RWPE2 (cell line): ENCODE results near the gene ZNF423.

Source experiments
- ATAC-seq: fragments of 200-7000 bp; cut with Tn5 transposase; 3 replicates; pipeline ENCODE4 v1.9.1; 2021; ENCODE audit warnings: low read depth
- DNase-seq: peaks from one replicate; pipeline ENCODE4 v3.0.0-alpha.2; 2020; ENCODE audit warnings: low spot score
- H3K27ac ChIP-seq: fragments of 450-650 bp; 2 replicates; pipeline ENCODE4 v1.5.1; 2017; ENCODE audit warnings: mild to moderate bottlenecking; ENCODE audit not compliant: poor library complexity, severe bottlenecking
- H3K27me3 ChIP-seq: fragments of 250-450 bp; sonication (Bioruptor Pico); 2 replicates; pipeline ENCODE4 v1.5.1; 2021; ENCODE audit warnings: mild to moderate bottlenecking, moderate library complexity; ENCODE audit not compliant: insufficient read depth, poor library complexity, severe bottlenecking
- H3K36me3 ChIP-seq: fragments of 250-450 bp; sonication (Bioruptor Pico); 2 replicates; pipeline ENCODE4 v1.5.1; 2020; ENCODE audit warnings: low read depth, mild to moderate bottlenecking, moderate library complexity
- H3K4me1 ChIP-seq: fragments of 250-450 bp; sonication (Bioruptor Pico); 2 replicates; pipeline ENCODE4 v1.5.1; 2021; ENCODE audit warnings: mild to moderate bottlenecking, moderate library complexity; ENCODE audit not compliant: insufficient read depth, poor library complexity, severe bottlenecking
- H3K4me3 ChIP-seq: fragments of 250-450 bp; sonication (Bioruptor Pico); 2 replicates; pipeline ENCODE4 v1.5.1; 2021; ENCODE audit warnings: mild to moderate bottlenecking, moderate library complexity; ENCODE audit not compliant: severe bottlenecking
- H3K9me3 ChIP-seq: fragments of 250-450 bp; sonication (Bioruptor Pico); 2 replicates; pipeline ENCODE4 v1.5.1; 2021; ENCODE audit warnings: mild to moderate bottlenecking, moderate library complexity; ENCODE audit not compliant: severe bottlenecking
- TF ChIP-seq, protein P1 (sequence below): fragments of 450-650 bp; IDR thresholded peaks from one replicate; pipeline ENCODE4 v1.5.1; 2017; ENCODE audit warnings: mild to moderate bottlenecking, moderate library complexity; ENCODE audit not compliant: poor library complexity, severe bottlenecking

The ZNF423 gene

DNA sequence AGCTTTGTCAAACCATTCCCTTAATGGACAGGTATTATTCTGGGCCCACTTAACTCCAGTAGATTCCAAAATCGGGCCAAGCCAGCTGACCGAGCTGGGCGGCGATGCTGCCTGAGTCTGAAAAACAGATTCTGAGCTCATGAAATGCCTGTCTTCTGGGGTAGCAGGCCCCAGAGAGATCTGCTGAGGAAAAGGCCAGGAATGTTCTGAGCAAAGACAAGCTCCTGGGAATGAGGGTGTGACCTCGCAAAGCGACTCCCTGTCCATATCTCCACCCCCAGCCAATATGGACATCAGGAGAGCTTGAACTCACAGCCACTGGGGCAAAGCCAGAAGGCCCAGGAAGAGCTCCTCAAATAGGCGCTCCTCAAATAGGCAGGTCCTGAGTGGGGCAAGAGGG is 23.7 kb downstream of the ZNF423 start:
- TF ChIP-seq, protein P1, sequence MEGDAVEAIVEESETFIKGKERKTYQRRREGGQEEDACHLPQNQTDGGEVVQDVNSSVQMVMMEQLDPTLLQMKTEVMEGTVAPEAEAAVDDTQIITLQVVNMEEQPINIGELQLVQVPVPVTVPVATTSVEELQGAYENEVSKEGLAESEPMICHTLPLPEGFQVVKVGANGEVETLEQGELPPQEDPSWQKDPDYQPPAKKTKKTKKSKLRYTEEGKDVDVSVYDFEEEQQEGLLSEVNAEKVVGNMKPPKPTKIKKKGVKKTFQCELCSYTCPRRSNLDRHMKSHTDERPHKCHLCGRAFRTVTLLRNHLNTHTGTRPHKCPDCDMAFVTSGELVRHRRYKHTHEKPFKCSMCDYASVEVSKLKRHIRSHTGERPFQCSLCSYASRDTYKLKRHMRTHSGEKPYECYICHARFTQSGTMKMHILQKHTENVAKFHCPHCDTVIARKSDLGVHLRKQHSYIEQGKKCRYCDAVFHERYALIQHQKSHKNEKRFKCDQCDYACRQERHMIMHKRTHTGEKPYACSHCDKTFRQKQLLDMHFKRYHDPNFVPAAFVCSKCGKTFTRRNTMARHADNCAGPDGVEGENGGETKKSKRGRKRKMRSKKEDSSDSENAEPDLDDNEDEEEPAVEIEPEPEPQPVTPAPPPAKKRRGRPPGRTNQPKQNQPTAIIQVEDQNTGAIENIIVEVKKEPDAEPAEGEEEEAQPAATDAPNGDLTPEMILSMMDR, result no peak
- ATAC-seq, result no peak
- no peak for DNase-seq
- Histone ChIP-seq H3K27ac (no peak overlapping the region), H3K9me3 (no peaks in the 10 kb centered on the region), H3K36me3 (no peaks in the 10 kb centered on the region), H3K4me1 (no peaks in the 10 kb centered on the region), H3K27me3 (peaks cover 6% of the 10 kb centered on the region), H3K4me3 (no peak overlapping the region)

DNA sequence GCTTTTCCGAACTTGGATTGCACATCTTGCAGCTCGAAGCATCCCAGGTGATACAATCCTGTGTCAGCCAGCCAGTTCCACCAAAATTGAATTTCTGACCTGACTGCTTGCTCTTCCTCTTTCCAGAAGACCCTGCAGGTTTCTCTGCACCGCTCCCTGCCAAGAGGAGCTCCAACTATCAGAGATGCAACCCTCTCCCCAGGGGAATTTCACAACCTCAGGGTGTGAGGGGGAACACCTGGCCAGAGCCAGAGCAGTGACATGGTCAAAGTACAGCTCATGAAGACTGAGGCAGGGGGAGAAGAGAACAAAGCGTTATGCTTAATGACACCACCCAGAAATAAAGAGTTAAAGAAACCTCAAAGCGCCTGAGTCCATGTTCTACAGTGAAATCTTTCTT is 25.0 kb downstream of the ZNF423 start:
- Histone ChIP-seq H3K36me3 (no peaks in the 10 kb centered on the region), H3K27ac (no peak overlapping the region), H3K9me3 (no peaks in the 10 kb centered on the region), H3K4me3 (no peak overlapping the region), H3K27me3 (peaks cover 3% of the 10 kb centered on the region), H3K4me1 (no peaks in the 10 kb centered on the region)
- TF ChIP-seq, protein P1, result no peak
- DNase-seq (no peak), ATAC-seq (no peak)

DNA sequence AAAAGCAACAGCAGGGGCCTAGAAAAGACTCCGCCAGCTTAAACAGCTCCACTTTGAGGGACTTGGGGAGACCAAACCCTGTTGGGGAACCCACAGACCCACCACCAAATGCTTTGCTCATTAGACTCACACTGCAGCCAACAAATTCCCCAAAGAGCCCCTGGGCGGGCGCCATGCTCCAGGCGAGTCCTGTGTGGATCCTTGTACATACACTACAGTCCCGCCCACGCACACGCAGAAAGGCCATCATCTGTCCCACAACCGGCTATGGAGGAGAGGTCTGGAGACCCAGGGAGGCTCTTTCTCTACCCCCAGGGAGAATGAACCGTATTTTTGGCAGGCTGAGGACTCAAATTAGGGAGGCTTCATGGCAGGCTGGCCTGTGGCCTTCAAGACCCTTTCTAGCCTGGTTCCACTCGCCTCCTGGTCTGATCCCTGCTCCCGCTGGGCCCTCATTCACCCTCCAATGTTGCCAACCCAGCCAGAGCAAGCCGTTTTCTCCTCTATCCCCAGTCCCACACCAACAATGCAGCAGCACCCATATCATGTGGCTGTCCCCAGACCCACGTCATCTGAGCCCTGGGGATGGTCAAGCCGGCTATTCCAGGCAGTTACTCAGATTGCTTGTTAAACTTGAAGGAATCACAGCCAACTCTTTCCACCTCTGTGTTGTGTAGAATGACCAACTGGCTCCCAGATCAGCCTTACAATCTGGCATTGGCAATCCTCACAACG is 27.2 kb downstream of the ZNF423 start:
- H3K9me3 ChIP-seq, result no peaks in the 10 kb centered on the region
- DNase-seq (no peak), ATAC-seq (no peak)
- H3K4me3 ChIP-seq, result no peak overlapping the region
- H3K27me3 ChIP-seq, result peaks cover 3% of the 10 kb centered on the region
- H3K27ac ChIP-seq, result no peak overlapping the region
- no peaks in the 10 kb centered on the region for H3K4me1 ChIP-seq
- TF ChIP-seq, protein P1, result no peak
- H3K36me3 ChIP-seq, result no peaks in the 10 kb centered on the region

DNA sequence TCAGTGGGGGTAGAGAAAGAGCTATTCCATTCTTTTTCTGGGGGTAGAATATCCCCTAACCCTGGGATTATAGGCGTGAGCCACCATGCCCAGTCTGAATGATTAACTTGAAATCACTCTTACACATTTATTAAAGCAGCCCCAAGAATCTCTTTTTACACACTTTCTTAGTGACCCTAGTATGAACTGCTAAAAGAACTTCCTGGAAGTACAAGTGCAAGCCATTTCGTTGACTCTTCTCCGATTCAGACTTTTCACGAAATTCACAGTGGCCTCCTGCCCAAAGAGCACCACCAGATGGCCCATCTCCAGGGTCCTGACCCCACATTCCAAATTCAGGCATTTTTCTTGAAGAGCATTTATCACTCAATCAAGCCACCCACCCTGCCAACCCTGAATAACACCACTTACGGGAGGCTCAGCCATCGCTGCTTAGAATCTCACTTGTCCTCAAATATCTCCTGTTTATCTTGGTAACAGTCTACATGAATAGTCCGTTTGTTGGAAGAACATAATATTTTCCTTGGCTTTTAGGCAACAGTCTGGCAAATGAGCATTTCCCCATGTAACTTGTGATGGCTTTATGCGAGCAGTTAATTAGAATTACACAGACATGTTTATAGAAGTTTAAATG is 28.0 kb downstream of the ZNF423 start:
- DNase-seq (no peak), ATAC-seq (no peak)
- Histone ChIP-seq H3K4me1 (no peaks in the 10 kb centered on the region), H3K36me3 (no peaks in the 10 kb centered on the region), H3K4me3 (no peak overlapping the region), H3K9me3 (no peaks in the 10 kb centered on the region), H3K27me3 (peaks cover 3% of the 10 kb centered on the region), H3K27ac (no peak overlapping the region)
- TF ChIP-seq, protein P1, result no peak

DNA sequence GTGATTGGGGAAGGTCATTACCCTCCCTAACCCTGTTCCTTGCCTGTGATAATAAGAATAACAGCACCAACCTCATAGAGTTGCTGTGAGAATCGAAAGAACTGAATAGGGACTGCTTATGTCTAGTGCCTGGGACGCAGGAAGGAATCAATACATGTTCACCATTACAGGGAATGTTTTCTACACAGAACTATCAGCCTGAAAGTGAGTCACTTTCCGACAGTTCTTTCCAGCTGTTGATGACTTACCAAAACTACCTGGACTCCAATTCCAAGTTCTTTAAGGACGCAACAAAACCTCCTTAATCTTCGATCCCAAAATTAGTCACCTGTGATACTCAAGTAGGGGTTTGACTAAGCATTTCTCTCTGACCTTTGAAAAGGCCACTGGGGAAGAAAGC is 29.4 kb downstream of the ZNF423 start:
- Histone ChIP-seq H3K36me3 (no peaks in the 10 kb centered on the region), H3K27ac (no peak overlapping the region), H3K27me3 (peaks cover 3% of the 10 kb centered on the region), H3K4me1 (no peaks in the 10 kb centered on the region), H3K9me3 (no peaks in the 10 kb centered on the region), H3K4me3 (no peak overlapping the region)
- TF ChIP-seq, protein P1, result no peak
- ATAC-seq (no peak), DNase-seq (no peak)
